ENCODE measurements around the gene MYO1H. TPM values are rescaled to one million over a fixed set of nuclear protein-coding genes. Genes with fewer than 3 reads are reported as not detected.

MYO1H gene
- total and polyA plus RNA-seq, 2 of the 13 experiments (the other 11 are each of a cell fraction or from before 2014, with no cell fraction given): not detected

DNA sequence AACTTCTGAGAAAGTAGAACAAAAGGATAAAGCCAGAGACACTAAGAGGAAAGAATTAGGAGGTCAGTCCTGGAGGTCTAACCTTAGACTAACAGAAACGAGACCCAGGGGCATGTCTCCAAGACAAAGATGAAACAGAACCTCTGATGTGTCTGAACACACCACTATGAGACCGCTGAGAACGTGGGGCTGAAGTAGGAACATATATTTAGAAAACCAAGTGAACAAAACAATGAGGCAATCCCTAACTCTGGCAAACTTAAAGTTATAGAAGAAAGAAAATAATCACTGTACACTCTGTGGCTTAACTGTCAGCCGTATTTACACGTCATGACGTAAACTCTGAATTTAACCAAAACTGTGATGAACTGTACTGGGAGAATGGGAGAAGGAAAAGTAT is 111.5 kb downstream of the MYO1H start:
- H3K4me2 ChIP-seq (ENCODE audit: low read depth, low read length): no peak overlapping the region
- peaks cover 14% of the 10 kb centered on the region for H3K79me2 ChIP-seq (ENCODE audit: insufficient read depth, low read length)
- in situ Hi-C loops (cut with HindIII; ENCODE audit: extremely low pct_ligation_motif_present, low pct_unique_long_range_greater_than_20kb): no loop called here
- H3K27ac ChIP-seq (ENCODE audit: extremely low read length, insufficient read depth, low read length): no peak overlapping the region
- H3K27me3 ChIP-seq (ENCODE audit: control insufficient read depth in 1 of 2, insufficient read depth in 2 of 2, low read length in 2 of 2): no peaks in the 10 kb centered on the region
- no peak overlapping the region for H3K4me3 ChIP-seq (replicated peaks in 1 of 3; ENCODE audit: insufficient read depth in 1 of 3, low read depth in 2 of 3, low read length in 3 of 3)
- no peaks in the 10 kb centered on the region for H3K9me3 ChIP-seq (ENCODE audit: low read length)
- H3K9ac ChIP-seq (ENCODE audit: insufficient read depth, low read depth, low read length): no peak overlapping the region
- peaks cover 38% of the 10 kb centered on the region for H3K4me1 ChIP-seq (ENCODE audit: insufficient read depth, low read length)
- 87% methylated on average over 6 of the region's 6 CpGs for WGBS (ENCODE audit: low lambda C conversion rate)
- intact Hi-C loops (cut with micrococcal nuclease; ENCODE audit: unreplicated experiment): no loop called here
- ChIA-PET POLR2A (no interaction called here), CTCF (ENCODE audit: low intra/inter-chr PET ratio, low total read pairs) (no interaction called here)
- no TSS peak for BruUV-seq (replicated peaks)
- H2AFZ ChIP-seq (ENCODE audit: low read length): no peak overlapping the region
- DNase-seq (ENCODE audit: low spot score) (no peak), ATAC-seq (no peak), FAIRE-seq (no peak)
- H4K20me1 ChIP-seq (ENCODE audit: insufficient read depth, low read length): no peaks in the 10 kb centered on the region; the same call in 1 of the 2 replicates
- peaks cover 19 to 52% of the 10 kb centered on the region in 2 experiments for H3K36me3 ChIP-seq (replicated peaks in 1 of 2; ENCODE audit: control insufficient read depth in 1 of 2, insufficient read depth in 2 of 2, low read length in 2 of 2)
- TF ChIP-seq TBX3 (IDR thresholded peaks at IDR 0.05; ENCODE audit: borderline replicate concordance) (no peak), ZNF841 (CRISPR knock-in tag; IDR thresholded peaks at IDR 0.05; ENCODE audit: borderline replicate concordance) (no peak), ZNF382 (CRISPR knock-in tag; IDR thresholded peaks at IDR 0.05; ENCODE audit: borderline replicate concordance) (no peak), CC2D1A (CRISPR knock-in tag; IDR thresholded peaks at IDR 0.05) (no peak), ZNF629 (CRISPR knock-in tag; conservative IDR thresholded peaks at IDR 0.05) (no peak), CEBPG (CRISPR knock-in tag; IDR thresholded peaks at IDR 0.05) (no peak), PAX8 (CRISPR knock-in tag; IDR thresholded peaks at IDR 0.05; ENCODE audit: borderline replicate concordance) (no peak), SATB2 (CRISPR knock-in tag; IDR thresholded peaks at IDR 0.05) (no peak), TFDP1 (CRISPR knock-in tag; IDR thresholded peaks at IDR 0.05; ENCODE audit: borderline replicate concordance) (no peak), KLF13 (CRISPR knock-in tag; IDR thresholded peaks at IDR 0.05) (no peak), HOXA7 (CRISPR knock-in tag; IDR thresholded peaks at IDR 0.05) (no peak), PTBP1 (IDR thresholded peaks at IDR 0.05; ENCODE audit: low read depth, low read length, poor library complexity, severe bottlenecking) (no peak)
- TF ChIP-seq, protein P1, sequence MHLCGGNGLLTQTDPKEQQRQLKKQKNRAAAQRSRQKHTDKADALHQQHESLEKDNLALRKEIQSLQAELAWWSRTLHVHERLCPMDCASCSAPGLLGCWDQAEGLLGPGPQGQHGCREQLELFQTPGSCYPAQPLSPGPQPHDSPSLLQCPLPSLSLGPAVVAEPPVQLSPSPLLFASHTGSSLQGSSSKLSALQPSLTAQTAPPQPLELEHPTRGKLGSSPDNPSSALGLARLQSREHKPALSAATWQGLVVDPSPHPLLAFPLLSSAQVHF (CRISPR knock-in tag; IDR thresholded peaks at IDR 0.05): no peak
- TF ChIP-seq, protein P2, sequence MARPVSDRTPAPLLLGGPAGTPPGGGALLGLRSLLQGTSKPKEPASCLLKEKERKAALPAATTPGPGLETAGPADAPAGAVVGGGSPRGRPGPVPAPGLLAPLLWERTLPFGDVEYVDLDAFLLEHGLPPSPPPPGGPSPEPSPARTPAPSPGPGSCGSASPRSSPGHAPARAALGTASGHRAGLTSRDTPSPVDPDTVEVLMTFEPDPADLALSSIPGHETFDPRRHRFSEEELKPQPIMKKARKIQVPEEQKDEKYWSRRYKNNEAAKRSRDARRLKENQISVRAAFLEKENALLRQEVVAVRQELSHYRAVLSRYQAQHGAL (CRISPR knock-in tag; IDR thresholded peaks at IDR 0.05; ENCODE audit: not compliant biosample characterization): no peak

Measured in HepG2 (cell line).